Thymus (tissue), 11 donors: ENCODE results near the gene SERINC4. TPM values are rescaled to one million over a fixed set of nuclear protein-coding genes. Genes with fewer than 3 reads are reported as not detected.
"Not testable (repeated sequence)": the region's sequence is repeated elsewhere in the genome, so short reads cannot be mapped to it uniquely, and the experiment has no call there.

Experiments used
- DNase-seq, 9 donors: peaks; one replicate each; pipeline ENCODE4 v3.0.0-alpha.2; 2013; ENCODE audit warnings: low spot score in 9 of 9, low read depth in 6 of 9, missing footprints in 1 of 9
- H3K27ac ChIP-seq, 2 donors: one replicate each; pipeline ENCODE4 v1.5.1; 2013; ENCODE audit warnings: control low read depth in 1 of 2, low read depth in 1 of 2, low read length in 1 of 2, mild to moderate bottlenecking in 1 of 2, moderate library complexity in 1 of 2
- H3K27me3 ChIP-seq, 2 donors: one replicate each; pipeline ENCODE4 v1.5.1; 2013; ENCODE audit warnings: low read length in 1 of 2; ENCODE audit not compliant: control insufficient read depth in 2 of 2, insufficient read depth in 1 of 2
- H3K36me3 ChIP-seq, 2 donors: one replicate each; pipeline ENCODE4 v1.5.1; 2013; ENCODE audit warnings: low read length in 1 of 2, mild to moderate bottlenecking in 1 of 2, moderate library complexity in 1 of 2; ENCODE audit not compliant: control insufficient read depth in 2 of 2, insufficient read depth in 2 of 2
- H3K4me1 ChIP-seq, 2 donors: one replicate each; pipeline ENCODE4 v1.5.1; 2013; ENCODE audit warnings: low read length in 2 of 2; ENCODE audit not compliant: control insufficient read depth in 2 of 2, insufficient read depth in 2 of 2
- H3K4me3 ChIP-seq, 2 donors: one replicate each; pipeline ENCODE4 v1.5.1; 2013; ENCODE audit warnings: low read length in 2 of 2, control low read depth in 1 of 2, mild to moderate bottlenecking in 1 of 2
- H3K9me3 ChIP-seq, 2 donors: one replicate each; pipeline ENCODE4 v1.5.1; 2013; ENCODE audit warnings: low read length in 1 of 2, mild to moderate bottlenecking in 1 of 2; ENCODE audit not compliant: control insufficient read depth in 2 of 2, insufficient read depth in 1 of 2
- WGBS: extraction: QIAGEN DNeasy Blood & Tissue Kit; methylation state at CpG from one replicate; pipeline ENCODE4 v1.1.7; 2013; 5-methylcytosine and 5-hydroxymethylcytosine counted together
- polyA plus RNA-seq: library from polyadenylated mRNA; stranded (reverse); fragments of 200-250 nt; gene quantifications from one replicate; pipeline ENCODE4 v1.2.3, GENCODE V29; 2013
- total RNA-seq: library from RNA; stranded (reverse); fragments of 120-200 nt; gene quantifications from one replicate; pipeline ENCODE4 v1.2.4, GENCODE V29; 2013
- donor health status: healthy.

Gene SERINC4
- total and polyA plus RNA-seq, 2 donors = 0.05 to 0.52 TPM

GRCh38 chr15:43746245-43746902 is 53.6 kb downstream of the SERINC4 start, which contains the start of gene PDIA3:
Gene PDIA3 (plus strand): TSS chr15:43746438. CDS start chr15:43746540, 102 bp downstream.
- under 1% methylated on average over 84 of the region's 84 CpGs for WGBS
- DNase-seq = peak; percentile 47 to 89 (median 72)
- not testable (repeated sequence) for H3K9me3 ChIP-seq, H3K36me3 ChIP-seq, H3K27me3 ChIP-seq
- Histone ChIP-seq H3K4me1 (peaks cover 5 to 20% of the 10 kb centered on the region in 2 donors), H3K27ac (peak within 1 kb of the TSS; percentile 89 to 94), H3K4me3 (peak within 1 kb of the TSS; percentile 79 to 91)

Other genes with a start within 250 kb of the SERINC4 start
- 4.6 TPM for gene PPIP5K1, start 210.0 kb downstream of the SERINC4 start, total RNA-seq
- gene PPIP5K1, start 210.0 kb downstream of the SERINC4 start, polyA plus RNA-seq = 5.7 TPM
- 0.09 TPM for gene CKMT1B, start 206.2 kb downstream of the SERINC4 start, total RNA-seq
- gene CKMT1B, start 206.2 kb downstream of the SERINC4 start, polyA plus RNA-seq = 0.94 TPM
- gene STRC, start 181.4 kb downstream of the SERINC4 start, total RNA-seq = 0.05 TPM
- gene STRC, start 181.4 kb downstream of the SERINC4 start, polyA plus RNA-seq = 1.8 TPM
- 0.80 TPM for gene CATSPER2, start 151.4 kb downstream of the SERINC4 start, total RNA-seq
- 4.9 TPM for gene CATSPER2, start 151.4 kb downstream of the SERINC4 start, polyA plus RNA-seq
- 0.14 TPM for gene CKMT1A, start 106.4 kb downstream of the SERINC4 start, total RNA-seq
- 0.23 TPM for gene CKMT1A, start 106.4 kb downstream of the SERINC4 start, polyA plus RNA-seq
- 102 TPM for gene PDIA3, start 53.8 kb downstream of the SERINC4 start, total RNA-seq
- 209 TPM for gene PDIA3, start 53.8 kb downstream of the SERINC4 start, polyA plus RNA-seq
- gene ELL3, start 23.3 kb downstream of the SERINC4 start, total RNA-seq = 3.2 TPM
- 7.3 TPM for gene ELL3, start 23.3 kb downstream of the SERINC4 start, polyA plus RNA-seq
- 862 TPM for gene SERF2, start 7.9 kb downstream of the SERINC4 start, total RNA-seq
- gene SERF2, start 7.9 kb downstream of the SERINC4 start, polyA plus RNA-seq = 1,456 TPM
- 5.5 TPM for gene HYPK, start 379 bp upstream of the SERINC4 start, total RNA-seq
- 13.8 TPM for gene HYPK, start 379 bp upstream of the SERINC4 start, polyA plus RNA-seq
- 35.9 TPM for gene MFAP1, start 24.5 kb upstream of the SERINC4 start, total RNA-seq
- gene MFAP1, start 24.5 kb upstream of the SERINC4 start, polyA plus RNA-seq = 18.7 TPM
- gene WDR76, start 26.8 kb upstream of the SERINC4 start, total RNA-seq = 24.6 TPM
- gene WDR76, start 26.8 kb upstream of the SERINC4 start, polyA plus RNA-seq = 3.5 TPM